NCI-H1092 treated with DMSO at 0.1 percent for 48 hours (cell line): Measurements from ENCODE around the gene ATPAF1.
"Not testable (repeated sequence)": the region's sequence is repeated elsewhere in the genome, so short reads cannot be mapped to it uniquely, and the experiment has no call there.

ENCODE experiments used
- DNase-seq: peaks from one replicate; lab custom pipeline; 2025; lab: John Stamatoyannopoulos, UW

Gene ATPAF1

GRCh38 chr1:46681333-46682034 is 13.3 kb upstream of the ATPAF1 start:
- no peak for DNase-seq

- no peak for DNase-seq
Observed at GRCh38 chr1:46679789-46680573, 11.8 kb upstream of the ATPAF1 start.

GRCh38 chr1:46677339-46677738 is 9.2 kb upstream of the ATPAF1 start:
- no peak for DNase-seq

GRCh38 chr1:46676531-46676930 is 8.4 kb upstream of the ATPAF1 start:
- no peak for DNase-seq

GRCh38 chr1:46675549-46676314 is 7.6 kb upstream of the ATPAF1 start:
- no peak for DNase-seq

GRCh38 chr1:46673749-46674182 is 5.6 kb upstream of the ATPAF1 start:
- DNase-seq: no peak

GRCh38 chr1:46672696-46673095 is 4.5 kb upstream of the ATPAF1 start:
- no peak for DNase-seq

GRCh38 chr1:46671554-46671953 is 3.4 kb upstream of the ATPAF1 start, which contains the start of gene TEX38:
Gene TEX38, plus strand, starts transcription at chr1:46671854. Its CDS starts 81 bp downstream, at chr1:46671935.
- no peak for DNase-seq

GRCh38 chr1:46670134-46670533 is 2.0 kb upstream of the ATPAF1 start:
- DNase-seq: no peak

GRCh38 chr1:46665983-46666382 is 2.2 kb downstream of the ATPAF1 start:
- no peak for DNase-seq

- not testable (repeated sequence) for DNase-seq
Observed at GRCh38 chr1:46662919-46663318, 5.2 kb downstream of the ATPAF1 start.

GRCh38 chr1:46660116-46660515 is 8.0 kb downstream of the ATPAF1 start:
- not testable (repeated sequence) for DNase-seq

GRCh38 chr1:46659307-46659870 is 8.8 kb downstream of the ATPAF1 start:
- DNase-seq: no peak

GRCh38 chr1:46657775-46658174 is 10.4 kb downstream of the ATPAF1 start:
- no peak for DNase-seq

- DNase-seq: no peak
Observed at GRCh38 chr1:46656643-46657042, 11.5 kb downstream of the ATPAF1 start.

- no peak for DNase-seq
Observed at GRCh38 chr1:46655848-46656247, 12.3 kb downstream of the ATPAF1 start.

GRCh38 chr1:46654698-46655097 is 13.5 kb downstream of the ATPAF1 start:
- not testable (repeated sequence) for DNase-seq

GRCh38 chr1:46654012-46654411 is 14.2 kb downstream of the ATPAF1 start:
- no peak for DNase-seq

- no peak for DNase-seq
Observed at GRCh38 chr1:46653405-46653958, 14.7 kb downstream of the ATPAF1 start.

GRCh38 chr1:46652321-46653100 is 15.7 kb downstream of the ATPAF1 start:
- DNase-seq: no peak

GRCh38 chr1:46651152-46651551 is 17.0 kb downstream of the ATPAF1 start:
- not testable (repeated sequence) for DNase-seq
